HG03196 (cell line): Measurements from ENCODE around the gene SSBP4.

Source experiments
- ATAC-seq: cut with Tn5 transposase; IDR thresholded peaks from one replicate; pipeline ENCODE4 v1.9.1; 2021; ENCODE audit not compliant: unreplicated experiment

SSBP4 gene

GRCh38 chr19:18441804-18442788 is 22.9 kb downstream of the SSBP4 start:
- ATAC-seq, result no peak

GRCh38 chr19:18442941-18443340 is 23.7 kb downstream of the SSBP4 start:
- ATAC-seq, result no peak

- ATAC-seq, result no peak
Observed at GRCh38 chr19:18443406-18443805, 24.2 kb downstream of the SSBP4 start.

- ATAC-seq, result no peak
Observed at GRCh38 chr19:18443831-18444230, 24.6 kb downstream of the SSBP4 start.

GRCh38 chr19:18444513-18444912 is 25.3 kb downstream of the SSBP4 start:
- ATAC-seq, result no peak

GRCh38 chr19:18445262-18445948 is 26.2 kb downstream of the SSBP4 start:
- no peak for ATAC-seq

GRCh38 chr19:18446145-18446810 is 27.1 kb downstream of the SSBP4 start:
- ATAC-seq, result no peak

- no peak for ATAC-seq
Observed at GRCh38 chr19:18446811-18447359, 27.7 kb downstream of the SSBP4 start.

- no peak for ATAC-seq
Observed at GRCh38 chr19:18449552-18449951, 30.4 kb downstream of the SSBP4 start.

- no peak for ATAC-seq
Observed at GRCh38 chr19:18450021-18450930, 31.1 kb downstream of the SSBP4 start.

- no peak for ATAC-seq
Observed at GRCh38 chr19:18450931-18451836, 32.0 kb downstream of the SSBP4 start.

GRCh38 chr19:18452386-18452785 is 33.2 kb downstream of the SSBP4 start:
- ATAC-seq, result no peak

GRCh38 chr19:18453269-18454024 is 34.2 kb downstream of the SSBP4 start:
- ATAC-seq, result no peak

- ATAC-seq, result no peak
Observed at GRCh38 chr19:18456279-18456678, 37.1 kb downstream of the SSBP4 start.

- ATAC-seq, result no peak
Observed at GRCh38 chr19:18456974-18457373, 37.8 kb downstream of the SSBP4 start.

GRCh38 chr19:18457483-18458331 is 38.5 kb downstream of the SSBP4 start:
- ATAC-seq, result no peak

- ATAC-seq, result no peak
Observed at GRCh38 chr19:18460900-18461299, 41.7 kb downstream of the SSBP4 start.

GRCh38 chr19:18461471-18461870 is 42.3 kb downstream of the SSBP4 start:
- ATAC-seq, result no peak
